Measurements from ENCODE around the gene PTGDR2. TPM values are rescaled to one million over a fixed set of nuclear protein-coding genes. Genes with fewer than 3 reads are reported as not detected.

Gene PTGDR2
- total and polyA plus RNA-seq, 2 donors (not counting 1 experiment from before 2014, with no cell fraction given) = 0.33 to 2.4 TPM

DNA sequence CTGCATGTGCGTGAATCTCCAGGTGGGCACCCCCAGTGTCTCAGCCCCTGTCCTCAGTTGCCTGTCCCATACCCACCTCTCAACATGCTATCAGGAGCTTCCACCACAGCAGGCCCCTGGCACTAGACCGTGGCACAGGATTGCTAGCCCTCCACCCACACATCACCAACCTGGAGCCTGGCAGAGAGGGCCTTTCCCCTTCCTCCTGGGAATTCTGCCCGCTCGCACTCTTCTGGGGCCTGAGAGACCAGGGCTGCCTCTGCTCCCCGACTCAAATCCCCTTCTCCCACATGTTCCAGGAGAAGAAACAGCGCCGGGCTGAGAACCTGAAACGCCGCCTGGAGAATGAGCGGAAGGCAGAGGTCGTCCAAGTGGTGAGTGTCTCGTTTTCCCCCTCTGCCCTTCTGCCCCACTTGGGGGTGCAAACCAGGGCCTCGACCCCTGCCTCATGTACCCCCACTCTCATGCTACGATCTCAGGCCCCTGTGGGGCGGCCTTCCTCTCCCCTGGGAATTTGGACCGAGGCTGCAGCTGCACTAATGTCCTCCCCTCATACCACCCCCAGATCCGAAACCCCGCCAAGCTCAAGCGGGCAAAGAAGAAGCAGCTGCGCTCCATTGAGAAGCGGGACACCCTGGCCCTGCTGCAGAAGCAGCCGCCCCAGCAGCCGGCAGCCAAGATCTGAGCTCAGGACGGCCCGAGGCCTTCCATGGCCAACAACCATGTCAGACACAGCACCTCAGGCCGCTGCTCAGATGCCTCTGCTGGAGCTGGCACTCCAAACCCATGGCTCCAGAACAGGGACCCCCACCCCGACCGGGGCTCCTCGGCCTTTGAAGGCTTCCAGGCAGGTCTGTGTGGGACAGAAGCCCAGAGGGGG, 5.9 kb downstream of the PTGDR2 start:
- H2AFZ ChIP-seq (ENCODE audit: low read length) = no peak overlapping the region
- H3K79me2 ChIP-seq (ENCODE audit: control insufficient read depth, insufficient read depth, low read length) = peaks cover 11% of the 10 kb centered on the region
- no peaks in the 10 kb centered on the region for H3K27me3 ChIP-seq (ENCODE audit: control insufficient read depth, insufficient read depth, low read length)
- H3K36me3 ChIP-seq (ENCODE audit: control insufficient read depth, insufficient read depth, low read length) = peaks cover 14% of the 10 kb centered on the region
- H4K20me1 ChIP-seq (ENCODE audit: control insufficient read depth, extremely low read depth, insufficient read depth, low read length) = no peaks in the 10 kb centered on the region
- H3K4me2 ChIP-seq (ENCODE audit: extremely low read depth, insufficient read depth, low read length) = no peak overlapping the region
- DNase-seq (ENCODE audit: low read depth in 2 of 2) = no peak
- H3K9ac ChIP-seq (ENCODE audit: insufficient read depth, low read length) = no peak overlapping the region
- no peaks in the 10 kb centered on the region for H3K9me3 ChIP-seq (ENCODE audit: control insufficient read depth, insufficient read depth, low read depth, low read length)
- H3K27ac ChIP-seq (ENCODE audit: insufficient read depth, low read length) = no peak overlapping the region
- no peak overlapping the region for H3K4me3 ChIP-seq (replicated peaks in 1 of 4; ENCODE audit: control extremely low read depth in 1 of 4, insufficient read depth in 1 of 4, low read depth in 3 of 4, low read length in 4 of 4)
- H3K4me1 ChIP-seq (ENCODE audit: control insufficient read depth, extremely low read depth, insufficient read depth, low read length) = peaks cover 2% of the 10 kb centered on the region
- TF ChIP-seq, protein P1, sequence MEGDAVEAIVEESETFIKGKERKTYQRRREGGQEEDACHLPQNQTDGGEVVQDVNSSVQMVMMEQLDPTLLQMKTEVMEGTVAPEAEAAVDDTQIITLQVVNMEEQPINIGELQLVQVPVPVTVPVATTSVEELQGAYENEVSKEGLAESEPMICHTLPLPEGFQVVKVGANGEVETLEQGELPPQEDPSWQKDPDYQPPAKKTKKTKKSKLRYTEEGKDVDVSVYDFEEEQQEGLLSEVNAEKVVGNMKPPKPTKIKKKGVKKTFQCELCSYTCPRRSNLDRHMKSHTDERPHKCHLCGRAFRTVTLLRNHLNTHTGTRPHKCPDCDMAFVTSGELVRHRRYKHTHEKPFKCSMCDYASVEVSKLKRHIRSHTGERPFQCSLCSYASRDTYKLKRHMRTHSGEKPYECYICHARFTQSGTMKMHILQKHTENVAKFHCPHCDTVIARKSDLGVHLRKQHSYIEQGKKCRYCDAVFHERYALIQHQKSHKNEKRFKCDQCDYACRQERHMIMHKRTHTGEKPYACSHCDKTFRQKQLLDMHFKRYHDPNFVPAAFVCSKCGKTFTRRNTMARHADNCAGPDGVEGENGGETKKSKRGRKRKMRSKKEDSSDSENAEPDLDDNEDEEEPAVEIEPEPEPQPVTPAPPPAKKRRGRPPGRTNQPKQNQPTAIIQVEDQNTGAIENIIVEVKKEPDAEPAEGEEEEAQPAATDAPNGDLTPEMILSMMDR (conservative IDR thresholded peaks at IDR 0.05 in 1 of 2, IDR thresholded peaks at IDR 0.05 in 1 of 2; ENCODE audit: low read depth in 1 of 2, low read length in 2 of 2) = no peak
- TF ChIP-seq EZH2 (IDR thresholded peaks at IDR 0.05; ENCODE audit: low read length, missing control alignments) = no peak

DNA sequence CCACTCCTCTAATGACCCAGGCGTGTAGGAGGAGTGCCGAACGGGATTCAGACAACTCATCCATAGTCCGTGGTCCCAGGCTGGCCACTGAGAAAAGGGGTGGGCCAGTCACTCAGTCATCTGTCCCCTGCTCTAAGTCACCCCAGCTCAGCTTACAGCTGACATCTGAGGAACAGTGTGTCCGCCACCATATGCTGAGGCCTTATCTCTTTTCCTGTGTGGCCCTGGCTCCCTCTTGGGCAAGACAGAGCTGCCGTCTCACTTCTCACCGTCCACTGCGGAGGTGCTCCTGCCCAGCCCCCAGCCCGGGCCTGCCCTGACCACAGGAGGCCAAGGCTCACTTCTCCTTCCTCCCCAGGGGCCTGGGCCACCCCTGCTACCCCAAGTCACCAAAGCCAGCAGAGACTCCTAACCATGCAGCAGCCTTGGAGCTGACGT, 7.0 kb downstream of the PTGDR2 start:
- no peak overlapping the region for H3K4me2 ChIP-seq (ENCODE audit: extremely low read depth, insufficient read depth, low read length)
- H3K36me3 ChIP-seq (ENCODE audit: control insufficient read depth, insufficient read depth, low read length) = peaks cover 14% of the 10 kb centered on the region
- DNase-seq (ENCODE audit: low read depth in 2 of 2) = no peak

DNA sequence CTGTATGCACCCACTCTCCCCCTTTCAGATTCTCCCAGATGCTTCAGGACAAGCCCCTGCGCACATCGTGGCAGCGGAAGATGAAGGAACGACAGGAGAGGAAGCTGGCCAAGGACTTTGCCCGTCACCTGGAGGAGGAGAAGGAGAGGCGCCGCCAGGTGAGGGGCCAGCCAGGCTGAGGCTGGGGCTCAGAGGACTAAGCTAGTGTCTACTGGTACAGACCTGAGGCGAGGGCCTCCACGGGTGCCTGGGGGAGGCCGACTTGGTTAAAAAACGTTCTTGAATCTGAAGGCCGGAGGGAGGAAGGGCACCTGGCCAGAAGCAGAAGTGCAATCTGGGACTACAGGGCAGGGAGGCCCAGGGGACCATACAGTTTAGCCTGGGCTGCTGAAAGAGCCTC, 7.9 kb downstream of the PTGDR2 start:
- peaks cover 14% of the 10 kb centered on the region for H3K36me3 ChIP-seq (ENCODE audit: control insufficient read depth, insufficient read depth, low read length)
- no peak for TF ChIP-seq EZH2 (IDR thresholded peaks at IDR 0.05; ENCODE audit: low read length, missing control alignments)
- TF ChIP-seq, protein P1 (conservative IDR thresholded peaks at IDR 0.05 in 1 of 2, IDR thresholded peaks at IDR 0.05 in 1 of 2; ENCODE audit: low read depth in 1 of 2, low read length in 2 of 2) = no peak
- H3K4me1 ChIP-seq (ENCODE audit: control insufficient read depth, extremely low read depth, insufficient read depth, low read length) = peaks cover 6% of the 10 kb centered on the region
- H3K4me2 ChIP-seq (ENCODE audit: extremely low read depth, insufficient read depth, low read length) = no peak overlapping the region
- no peaks in the 10 kb centered on the region for H4K20me1 ChIP-seq (ENCODE audit: control insufficient read depth, extremely low read depth, insufficient read depth, low read length)
- H2AFZ ChIP-seq (ENCODE audit: low read length) = no peak overlapping the region
- H3K9me3 ChIP-seq (ENCODE audit: control insufficient read depth, insufficient read depth, low read depth, low read length) = no peaks in the 10 kb centered on the region
- H3K79me2 ChIP-seq (ENCODE audit: control insufficient read depth, insufficient read depth, low read length) = peaks cover 30% of the 10 kb centered on the region
- no peak overlapping the region for H3K27ac ChIP-seq (ENCODE audit: insufficient read depth, low read length)
- no peaks in the 10 kb centered on the region for H3K27me3 ChIP-seq (ENCODE audit: control insufficient read depth, insufficient read depth, low read length)
- H3K9ac ChIP-seq (ENCODE audit: insufficient read depth, low read length) = no peak overlapping the region
- no peak for DNase-seq (ENCODE audit: low read depth in 2 of 2)
- no peak overlapping the region for H3K4me3 ChIP-seq (replicated peaks in 1 of 4; ENCODE audit: control extremely low read depth in 1 of 4, insufficient read depth in 1 of 4, low read depth in 3 of 4, low read length in 4 of 4)

More for the DNA sequence above, 7.0 kb downstream of the PTGDR2 start:
- H3K79me2 ChIP-seq (ENCODE audit: control insufficient read depth, insufficient read depth, low read length) = peaks cover 22% of the 10 kb centered on the region
- no peak overlapping the region for H3K9ac ChIP-seq (ENCODE audit: insufficient read depth, low read length)
- no peak overlapping the region for H3K4me3 ChIP-seq (replicated peaks in 1 of 4; ENCODE audit: control extremely low read depth in 1 of 4, insufficient read depth in 1 of 4, low read depth in 3 of 4, low read length in 4 of 4)
- H3K27ac ChIP-seq (ENCODE audit: insufficient read depth, low read length) = no peak overlapping the region
- no peaks in the 10 kb centered on the region for H4K20me1 ChIP-seq (ENCODE audit: control insufficient read depth, extremely low read depth, insufficient read depth, low read length)
- no peak overlapping the region for H2AFZ ChIP-seq (ENCODE audit: low read length)
- no peaks in the 10 kb centered on the region for H3K9me3 ChIP-seq (ENCODE audit: control insufficient read depth, insufficient read depth, low read depth, low read length)
- H3K27me3 ChIP-seq (ENCODE audit: control insufficient read depth, insufficient read depth, low read length) = no peaks in the 10 kb centered on the region
- peaks cover 6% of the 10 kb centered on the region for H3K4me1 ChIP-seq (ENCODE audit: control insufficient read depth, extremely low read depth, insufficient read depth, low read length)
- TF ChIP-seq, protein P1 (conservative IDR thresholded peaks at IDR 0.05 in 1 of 2, IDR thresholded peaks at IDR 0.05 in 1 of 2; ENCODE audit: low read depth in 1 of 2, low read length in 2 of 2) = no peak
- TF ChIP-seq EZH2 (IDR thresholded peaks at IDR 0.05; ENCODE audit: low read length, missing control alignments) = no peak

Data from fibroblast of lung (primary cell).